GM19372 (cell line): ENCODE measurements around the gene MAP3K10.
"Not testable (repeated sequence)": the region's sequence is repeated elsewhere in the genome, so short reads cannot be mapped to it uniquely, and the experiment has no call there.

ENCODE experiments used
- ATAC-seq: cut with Tn5 transposase; IDR thresholded peaks from one replicate; pipeline ENCODE4 v1.9.1; 2021; ENCODE audit warnings: mild to moderate bottlenecking, low read depth, moderate library complexity; ENCODE audit not compliant: unreplicated experiment

MAP3K10 gene

DNA sequence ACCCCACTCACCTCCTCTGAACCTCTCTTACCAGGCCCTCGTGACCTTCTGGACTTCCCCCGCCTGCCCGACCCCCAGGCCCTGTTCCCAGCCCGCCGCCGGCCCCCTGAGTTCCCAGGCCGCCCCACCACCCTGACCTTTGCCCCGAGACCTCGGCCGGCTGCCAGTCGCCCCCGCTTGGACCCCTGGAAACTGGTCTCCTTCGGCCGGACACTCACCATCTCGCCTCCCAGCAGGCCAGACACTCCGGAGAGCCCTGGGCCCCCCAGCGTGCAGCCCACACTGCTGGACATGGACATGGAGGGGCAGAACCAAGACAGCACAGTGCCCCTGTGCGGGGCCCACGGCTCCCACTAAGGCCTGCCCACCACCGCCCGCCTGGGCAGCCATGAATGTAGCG is 23.7 kb downstream of the MAP3K10 start:
- no peak for ATAC-seq

DNA sequence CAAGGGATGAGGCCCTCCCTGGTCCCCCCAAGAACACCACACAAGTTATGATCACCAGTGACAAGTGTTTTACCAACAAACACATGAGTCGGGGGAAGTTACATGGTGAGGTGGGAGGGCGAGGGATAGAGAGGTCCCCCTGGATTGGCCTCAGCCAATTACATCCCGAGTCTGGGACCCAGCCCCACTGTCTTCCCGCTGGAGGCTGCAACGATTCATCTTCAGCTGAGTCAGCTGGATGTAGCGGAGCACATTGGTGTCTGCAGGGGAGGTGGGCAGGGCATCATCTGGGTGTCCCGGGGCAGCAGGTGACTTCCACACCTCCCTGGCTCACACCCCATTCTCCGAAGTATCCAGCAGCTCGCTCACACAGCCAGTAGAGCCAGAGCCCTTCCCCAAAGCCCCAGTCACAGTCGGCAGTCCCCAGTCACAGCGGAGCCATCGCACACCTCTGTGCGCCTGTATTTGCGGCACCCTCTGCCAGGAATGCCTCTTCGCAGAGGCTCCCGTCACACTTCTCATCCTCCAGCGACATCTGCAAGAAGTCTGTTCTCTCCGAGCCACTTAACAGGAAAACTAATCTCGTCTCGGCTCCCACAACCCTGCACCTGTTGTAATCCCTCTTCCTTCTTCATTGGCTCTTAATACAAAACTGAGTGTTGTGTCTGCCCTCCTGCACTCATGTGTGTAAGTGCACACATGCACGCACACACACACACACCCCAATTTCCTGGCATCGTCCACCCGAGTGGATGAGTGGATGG is 25.0 kb downstream of the MAP3K10 start:
- no peak for ATAC-seq

DNA sequence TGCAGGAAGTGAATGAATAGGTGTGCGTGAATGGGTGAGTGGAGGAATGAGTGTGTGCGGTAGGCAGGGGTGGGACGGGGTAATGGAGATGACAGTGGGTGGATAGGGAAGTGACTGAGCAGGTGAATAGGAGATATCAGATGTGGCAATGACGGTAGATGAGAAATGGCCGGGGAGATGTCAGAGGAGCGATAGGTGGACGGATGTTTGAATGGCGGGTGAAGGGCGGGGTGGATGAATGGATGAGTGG is 25.5 kb downstream of the MAP3K10 start:
- no peak for ATAC-seq

DNA sequence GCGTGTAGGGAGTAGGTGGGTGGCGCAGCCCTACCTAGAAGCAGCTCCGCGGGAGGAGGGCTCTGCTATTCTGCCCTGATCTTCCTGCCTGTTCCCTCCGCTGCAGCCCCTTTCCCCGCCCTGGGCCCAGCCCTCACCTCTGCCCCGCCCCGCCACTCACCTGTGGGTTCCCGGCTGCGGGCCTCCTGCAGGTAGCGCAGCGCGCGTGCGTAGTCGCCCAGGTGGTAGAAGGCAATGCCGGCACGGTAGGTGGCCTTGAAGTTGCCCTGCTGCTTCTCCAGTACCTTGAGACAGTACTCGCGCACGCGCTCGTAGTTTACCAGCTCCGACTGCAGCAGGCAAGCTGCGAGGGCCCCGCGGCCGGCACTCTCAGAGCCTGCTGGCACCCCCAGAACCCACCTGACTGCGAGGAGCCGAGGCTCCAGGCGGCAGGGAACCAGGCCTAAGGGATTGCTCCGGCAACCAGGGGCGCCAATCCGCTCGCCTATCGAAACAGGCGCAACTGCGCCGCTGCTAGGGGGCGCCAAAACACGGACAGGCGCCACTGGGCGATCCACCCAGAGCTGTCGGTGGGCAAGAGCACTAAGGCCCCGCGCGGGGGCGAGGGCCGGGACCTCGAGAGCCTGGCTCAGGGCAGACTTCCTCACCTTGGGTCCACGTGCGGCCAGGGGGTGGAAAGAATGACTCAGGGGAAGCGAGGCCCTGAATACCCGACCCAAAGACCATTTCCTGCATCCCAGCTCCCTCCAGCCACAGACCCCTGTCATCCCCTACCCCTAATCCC is 26.0 kb downstream of the MAP3K10 start:
- no peak for ATAC-seq

DNA sequence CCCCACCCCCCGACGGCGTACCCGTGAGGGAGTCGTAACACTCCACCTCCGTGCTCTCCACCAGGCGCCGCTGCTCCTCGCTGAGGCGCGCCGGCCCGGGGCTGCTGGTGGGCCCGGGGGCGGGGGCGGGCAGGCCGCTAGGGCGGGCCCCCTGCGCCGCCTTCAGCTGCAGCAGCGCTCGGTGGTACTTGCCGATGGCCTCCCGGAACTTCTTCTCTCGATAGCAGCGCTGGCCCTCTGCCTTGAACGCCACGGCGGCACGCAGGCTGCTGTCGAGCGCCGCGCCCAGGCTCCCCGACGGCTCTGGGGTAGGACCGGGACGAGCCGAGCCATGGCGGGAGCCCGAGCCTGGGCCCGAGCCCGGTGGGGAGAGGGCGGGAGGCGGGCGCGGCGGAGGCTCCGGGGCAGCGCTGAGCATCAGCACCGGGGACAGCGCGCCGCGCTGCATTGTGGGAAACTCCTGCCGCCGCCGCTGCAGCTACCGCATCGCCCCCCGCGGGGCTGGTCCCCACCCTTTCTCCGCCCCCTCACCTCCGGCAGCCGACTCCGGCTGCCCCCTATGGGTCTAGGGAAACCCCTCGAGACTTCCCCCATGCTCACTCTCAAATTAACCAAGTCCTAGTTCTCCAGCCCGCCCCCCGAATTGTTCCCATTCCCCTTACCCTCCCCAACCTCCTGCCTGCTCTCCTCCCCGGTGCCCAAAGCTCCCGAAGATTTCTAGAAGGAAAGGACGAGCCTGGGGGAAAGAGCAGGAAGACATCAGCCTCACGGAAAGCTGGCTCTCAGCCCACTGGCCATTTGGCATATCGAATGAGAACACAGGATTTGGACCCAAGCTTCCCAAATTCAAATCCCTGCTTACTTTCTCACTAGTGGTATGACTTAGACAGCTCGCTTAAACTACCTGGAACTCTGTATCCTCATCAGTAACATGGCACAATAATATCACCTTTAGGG is 27.0 kb downstream of the MAP3K10 start, which contains the start of gene TTC9B:
TSS of gene TTC9B (minus strand) at position 451 of the 957 bp plus-strand sequence. CDS start at position 448, 3 bp downstream.
- ATAC-seq = no peak

- not testable (repeated sequence) for ATAC-seq
Measured at GRCh38 chr19:40219029-40219428, 27.8 kb downstream of the MAP3K10 start.

- no peak for ATAC-seq
Measured at GRCh38 chr19:40219721-40220276, 28.6 kb downstream of the MAP3K10 start.

- no peak for ATAC-seq
Measured at GRCh38 chr19:40220674-40221073, 29.4 kb downstream of the MAP3K10 start.

DNA sequence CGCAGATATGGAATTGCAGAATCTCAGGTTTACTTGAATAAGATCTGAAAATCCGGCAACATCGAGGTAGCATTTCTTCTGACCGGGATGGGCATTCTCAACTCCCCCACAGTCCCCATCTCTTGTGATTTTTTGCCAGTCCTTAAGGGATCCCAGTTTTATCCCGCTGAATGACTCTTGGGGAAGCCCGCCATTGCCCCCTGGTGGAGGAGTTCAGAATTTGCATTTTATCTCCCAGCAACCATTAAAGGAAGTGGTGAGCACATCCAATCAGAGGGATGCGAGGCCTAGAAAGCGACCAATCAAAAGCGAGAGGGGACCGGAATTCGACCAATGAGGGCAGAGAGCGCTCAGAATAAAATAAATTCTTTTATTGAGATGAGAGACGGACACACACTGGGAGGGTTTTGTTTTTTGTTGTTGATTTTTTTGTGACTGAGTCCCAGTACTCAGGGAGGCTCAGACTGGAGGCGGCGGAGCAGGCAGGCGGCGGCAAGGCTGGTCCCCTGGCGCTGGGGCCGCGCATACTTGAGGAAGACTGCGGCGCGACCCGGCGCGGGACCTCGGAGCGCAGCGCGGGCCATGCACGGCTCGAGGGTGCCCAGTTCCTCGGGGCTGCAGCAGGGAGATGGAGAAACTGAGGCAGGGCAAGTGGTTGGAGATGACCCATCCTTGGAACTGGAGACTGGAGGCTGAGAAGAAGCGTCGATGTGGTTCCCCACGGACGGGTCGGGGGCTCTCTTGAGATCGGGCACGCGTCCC is 30.8 kb downstream of the MAP3K10 start:
- no peak for ATAC-seq

DNA sequence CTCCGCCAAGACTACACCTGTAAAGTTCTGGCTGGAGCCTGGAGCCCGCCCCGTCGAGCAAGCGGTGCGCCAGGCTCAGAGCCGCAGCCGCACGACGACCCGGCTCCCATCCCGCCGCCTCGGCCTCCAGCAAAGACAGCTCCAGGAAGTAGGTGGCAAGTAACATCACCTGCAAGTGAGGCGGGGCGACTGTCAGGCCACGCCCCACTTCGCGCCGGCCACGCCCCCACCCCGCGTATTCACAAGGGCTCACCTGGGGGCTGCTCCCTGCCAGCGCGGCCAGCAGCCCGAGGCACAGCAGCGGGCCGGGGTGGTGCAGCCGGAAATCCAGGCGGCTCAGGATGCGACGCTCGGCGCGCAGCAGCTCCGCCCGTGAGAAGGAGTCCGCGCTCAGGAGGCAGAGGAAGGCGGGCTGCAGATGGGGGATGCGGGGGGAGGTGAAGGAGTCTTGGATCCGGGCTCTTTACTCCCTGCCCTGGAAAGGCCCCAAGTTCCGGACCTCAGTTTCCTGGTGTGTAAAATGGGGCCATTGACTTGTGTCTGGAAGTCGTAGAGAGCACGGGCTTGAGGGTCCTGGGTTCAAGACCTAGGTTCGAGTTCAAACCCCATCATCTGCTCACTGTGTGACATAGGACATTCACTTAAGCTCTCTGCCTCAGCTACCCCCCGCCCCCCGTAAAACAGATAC is 32.1 kb downstream of the MAP3K10 start:
- no peak for ATAC-seq

GRCh38 chr19:40224342-40225150 is 33.3 kb downstream of the MAP3K10 start:
- no peak for ATAC-seq

DNA sequence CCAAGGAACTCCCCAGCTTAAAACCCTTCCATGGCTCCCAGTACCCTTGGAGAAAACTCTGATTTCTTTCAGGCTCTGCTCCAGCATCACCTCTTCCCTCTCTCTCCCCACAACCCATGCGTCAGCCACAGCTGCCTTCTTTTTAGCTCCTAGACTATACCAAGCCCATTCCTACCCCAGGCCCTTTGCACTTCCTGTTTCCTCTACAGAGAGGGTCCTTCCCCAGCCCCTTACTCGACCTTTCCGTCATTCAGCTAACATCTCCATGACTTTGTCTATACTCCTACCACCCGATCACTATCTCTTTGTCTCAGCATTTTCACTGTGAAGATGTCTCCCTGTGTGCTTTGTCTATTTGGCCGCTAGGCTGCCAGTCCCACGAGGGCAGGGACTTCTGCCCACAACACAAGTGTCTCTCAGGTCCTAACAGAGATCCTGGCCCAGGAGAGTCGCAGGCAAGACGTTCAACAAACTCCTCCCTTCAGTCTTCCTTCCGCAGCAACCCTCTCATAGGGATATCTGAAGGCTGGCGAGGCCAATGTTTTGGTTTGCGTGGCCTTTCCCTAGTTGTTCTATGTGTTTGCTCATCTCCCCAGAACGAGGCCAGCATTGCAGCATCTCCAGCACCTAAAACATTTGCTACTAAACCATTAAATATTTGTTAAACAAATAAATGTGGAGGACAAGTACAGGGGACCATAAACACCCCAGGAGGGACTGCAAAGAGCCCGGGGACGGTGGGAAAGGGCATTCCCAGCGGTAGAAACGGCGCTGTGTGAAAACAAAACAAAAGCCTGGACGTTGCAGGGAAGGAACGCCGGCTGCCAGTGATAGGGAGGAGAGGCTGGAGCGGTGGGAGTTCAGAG is 34.4 kb downstream of the MAP3K10 start:
- ATAC-seq = no peak

GRCh38 chr19:40228346-40228745 is 37.1 kb downstream of the MAP3K10 start:
- ATAC-seq = no peak

DNA sequence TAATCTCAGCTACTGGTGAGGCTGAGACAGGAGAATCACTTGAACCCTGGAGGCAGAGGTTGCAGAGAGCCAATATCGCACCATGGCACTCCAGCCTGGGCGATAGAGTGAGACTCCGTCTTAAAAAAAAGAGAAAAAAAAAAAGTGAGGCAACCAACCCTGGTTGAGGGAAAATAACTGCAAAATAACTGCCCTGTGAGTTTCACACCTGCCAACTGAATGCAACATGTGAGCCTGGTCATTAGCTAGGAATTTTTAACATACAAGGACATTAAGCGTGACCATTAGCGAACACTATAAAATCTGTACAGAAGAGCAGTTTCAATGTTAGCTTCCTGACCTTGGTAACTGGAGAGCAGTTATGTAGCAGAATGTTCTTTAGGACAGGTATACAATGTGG is 37.6 kb downstream of the MAP3K10 start:
- no peak for ATAC-seq

DNA sequence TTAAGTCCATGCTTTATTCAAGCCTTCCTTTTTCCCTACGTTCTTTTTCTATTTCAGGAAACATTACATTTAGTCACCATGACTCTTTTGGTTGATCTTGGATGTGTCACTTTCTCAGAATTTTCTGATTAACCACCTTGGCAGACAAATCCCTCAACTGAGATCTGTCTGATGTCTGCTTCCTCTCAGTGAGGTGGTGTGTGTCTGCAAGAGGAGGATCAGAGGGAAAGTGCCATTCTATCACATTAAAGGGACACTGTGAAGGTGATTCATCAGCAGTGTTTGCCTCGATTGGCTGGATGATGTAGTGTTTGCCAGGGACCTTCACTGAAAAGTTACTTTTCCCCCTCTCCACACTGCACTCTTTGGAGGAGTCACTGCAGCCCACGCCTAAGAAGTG is 38.3 kb downstream of the MAP3K10 start:
- no peak for ATAC-seq

GRCh38 chr19:40229926-40230417 is 38.7 kb downstream of the MAP3K10 start:
- no peak for ATAC-seq

GRCh38 chr19:40231057-40231456 is 39.8 kb downstream of the MAP3K10 start:
- ATAC-seq = no peak
